ENCODE results near the gene NMNAT1.

DNA sequence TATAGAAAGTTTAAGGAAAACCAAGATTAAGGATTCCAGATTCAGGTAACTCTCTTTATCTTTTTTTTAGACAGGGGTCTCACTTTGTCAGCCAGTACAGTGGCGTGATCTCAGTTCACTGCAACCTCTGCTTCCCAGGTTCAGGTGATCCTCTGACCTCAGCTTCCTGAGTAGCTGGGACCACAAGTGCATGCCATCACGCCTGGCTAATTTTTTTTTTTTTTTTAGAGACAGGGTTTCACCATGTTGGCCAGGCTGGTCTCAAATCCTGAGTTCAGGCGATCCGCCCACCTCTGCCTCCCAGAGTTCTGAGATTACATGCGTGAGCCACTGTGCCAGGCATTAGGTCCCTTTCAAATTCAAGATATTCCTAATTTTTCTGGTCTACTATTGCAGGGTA, 16.0 kb upstream of the NMNAT1 start:
- TF ChIP-seq, protein P1, sequence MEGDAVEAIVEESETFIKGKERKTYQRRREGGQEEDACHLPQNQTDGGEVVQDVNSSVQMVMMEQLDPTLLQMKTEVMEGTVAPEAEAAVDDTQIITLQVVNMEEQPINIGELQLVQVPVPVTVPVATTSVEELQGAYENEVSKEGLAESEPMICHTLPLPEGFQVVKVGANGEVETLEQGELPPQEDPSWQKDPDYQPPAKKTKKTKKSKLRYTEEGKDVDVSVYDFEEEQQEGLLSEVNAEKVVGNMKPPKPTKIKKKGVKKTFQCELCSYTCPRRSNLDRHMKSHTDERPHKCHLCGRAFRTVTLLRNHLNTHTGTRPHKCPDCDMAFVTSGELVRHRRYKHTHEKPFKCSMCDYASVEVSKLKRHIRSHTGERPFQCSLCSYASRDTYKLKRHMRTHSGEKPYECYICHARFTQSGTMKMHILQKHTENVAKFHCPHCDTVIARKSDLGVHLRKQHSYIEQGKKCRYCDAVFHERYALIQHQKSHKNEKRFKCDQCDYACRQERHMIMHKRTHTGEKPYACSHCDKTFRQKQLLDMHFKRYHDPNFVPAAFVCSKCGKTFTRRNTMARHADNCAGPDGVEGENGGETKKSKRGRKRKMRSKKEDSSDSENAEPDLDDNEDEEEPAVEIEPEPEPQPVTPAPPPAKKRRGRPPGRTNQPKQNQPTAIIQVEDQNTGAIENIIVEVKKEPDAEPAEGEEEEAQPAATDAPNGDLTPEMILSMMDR (IDR thresholded peaks at IDR 0.05; ENCODE audit: low read depth, low read length, poor library complexity, severe bottlenecking), result no peak
- no peak for TF ChIP-seq EZH2phosphoT487 (IDR thresholded peaks at IDR 0.05; ENCODE audit: borderline replicate concordance, low read length)
